Tibial nerve (tissue), 4 donors: Measurements from ENCODE around the gene AKT2. TPM values are rescaled to one million over a fixed set of nuclear protein-coding genes. Genes with fewer than 3 reads are reported as not detected.

ENCODE experiments used
- DNase-seq, 2 donors: peaks; one replicate each; pipeline ENCODE4 v3.0.0-alpha.2; 2019; ENCODE audit warnings: low spot score in 2 of 2
- H3K27ac ChIP-seq, 4 donors: fragments of 200-600 bp; sonication (generic) in 3 of 4; one replicate each; pipeline ENCODE4 v1.5.1; 2017 to 2019; ENCODE audit warnings: mild to moderate bottlenecking in 1 of 4
- H3K27me3 ChIP-seq, 2 donors: fragments of 200-600 bp; sonication (generic) in 1 of 2; one replicate each; pipeline versions ENCODE4 v1.5.1 to v1.6.0; 2017 to 2019
- H3K36me3 ChIP-seq, 3 donors: fragments of 200-600 bp; sonication (generic); one replicate each; pipeline ENCODE4 v1.5.1; 2018 to 2019
- H3K4me1 ChIP-seq, 4 donors: fragments of 200-600 bp; sonication (generic) in 3 of 4; one replicate each; pipeline ENCODE4 v1.5.1; 2017 to 2019
- H3K4me3 ChIP-seq, 4 donors: fragments of 200-600 bp; sonication (generic) in 3 of 4; one replicate each; pipeline ENCODE4 v1.5.1; 2017 to 2019; ENCODE audit warnings: mild to moderate bottlenecking in 1 of 4, moderate library complexity in 1 of 4
- H3K9me3 ChIP-seq, 4 donors: fragments of 200-600 bp; sonication (generic) in 3 of 4; one replicate each; pipeline ENCODE4 v1.5.1; 2017 to 2019
- CTCF ChIP-seq, 5 experiments: fragments of 200-600 bp in 3 of 5; fragments of 450-650 bp in 2 of 5; sonication (generic) in 3 of 5; IDR thresholded peaks; one replicate each; pipeline ENCODE4 v1.5.1; 2016 to 2019; ENCODE audit warnings: antibody characterized with exemption in 5 of 5, mild to moderate bottlenecking in 3 of 5, moderate library complexity in 2 of 5
- EP300 ChIP-seq, 2 donors: sonication (generic); formaldehyde crosslinking; IDR thresholded peaks; one replicate each; pipeline ENCODE4 v1.6.1; 2017; ENCODE audit warnings: antibody characterized with exemption in 2 of 2, mild to moderate bottlenecking in 1 of 2
- POLR2A ChIP-seq, 2 donors: fragments of 450-650 bp; IDR thresholded peaks; one replicate each; pipeline ENCODE4 v1.6.1; 2017; ENCODE audit warnings: antibody characterized with exemption in 2 of 2, mild to moderate bottlenecking in 2 of 2, moderate library complexity in 2 of 2
- WGBS, 2 donors: methylation state at CpG; one replicate each; pipeline ENCODE4 v1.1.5; 2018; 5-methylcytosine and 5-hydroxymethylcytosine counted together
- total RNA-seq, 4 donors: library from RNA; depleted of rRNA; stranded (reverse); fragments of >200 nt; gene quantifications; one replicate each; pipeline ENCODE4 v1.1.0, GENCODE V29; 2016

AKT2 gene
- total RNA-seq, 4 donors from 2014 or later, result 93.3 to 161 (median 121) TPM

GRCh38 chr19:40266119-40266518 is 19.0 kb downstream of the AKT2 start:
- TF ChIP-seq CTCF (IDR thresholded peaks at IDR 0.05) (no peak), EP300 (IDR thresholded peaks at IDR 0.05) (no peak), POLR2A (IDR thresholded peaks at IDR 0.05) (no peak)
- no peak for DNase-seq
- Histone ChIP-seq H3K27ac (no peak overlapping the region), H3K27me3 (no peaks in the 10 kb centered on the region), H3K9me3 (no peaks in the 10 kb centered on the region), H3K36me3 (peaks cover 0 to 62% (median 0%) of the 10 kb centered on the region in 3 donors), H3K4me3 (no peak overlapping the region), H3K4me1 (peaks cover 0 to 48% (median 0%) of the 10 kb centered on the region in 4 donors)
- 68 to 72% methylated on average over 16 to 17 of the region's 17 CpGs for WGBS, 2 donors

GRCh38 chr19:40265763-40266099 is 19.4 kb downstream of the AKT2 start:
- no peaks in the 10 kb centered on the region for H3K9me3 ChIP-seq
- peaks cover 0 to 48% (median 0%) of the 10 kb centered on the region in 4 donors for H3K4me1 ChIP-seq
- DNase-seq, result no peak
- no peak overlapping the region for H3K27ac ChIP-seq
- H3K27me3 ChIP-seq, result no peaks in the 10 kb centered on the region
- no peak overlapping the region for H3K4me3 ChIP-seq
- 90 to 93% methylated on average over 6 of the region's 6 CpGs for WGBS, 2 donors
- TF ChIP-seq POLR2A (IDR thresholded peaks at IDR 0.05) (no peak), EP300 (IDR thresholded peaks at IDR 0.05) (no peak), CTCF (IDR thresholded peaks at IDR 0.05) (no peak)
- peaks cover 0 to 62% (median 0%) of the 10 kb centered on the region in 3 donors for H3K36me3 ChIP-seq

GRCh38 chr19:40265055-40265762 is 19.9 kb downstream of the AKT2 start:
- H3K27ac ChIP-seq, result no peak overlapping the region
- WGBS, 2 donors, result 78 to 88% methylated on average over 16 to 22 of the region's 22 CpGs
- no peaks in the 10 kb centered on the region for H3K27me3 ChIP-seq
- peaks cover 0 to 43% (median 0%) of the 10 kb centered on the region in 4 donors for H3K4me1 ChIP-seq
- TF ChIP-seq POLR2A (IDR thresholded peaks at IDR 0.05), result no peak
- TF ChIP-seq CTCF (IDR thresholded peaks at IDR 0.05), result no peak
- no peak for TF ChIP-seq EP300 (IDR thresholded peaks at IDR 0.05)
- no peak for DNase-seq
- no peaks in the 10 kb centered on the region for H3K9me3 ChIP-seq
- H3K4me3 ChIP-seq, result no peak overlapping the region
- peaks cover 0 to 60% (median 0%) of the 10 kb centered on the region in 3 donors for H3K36me3 ChIP-seq

DNA sequence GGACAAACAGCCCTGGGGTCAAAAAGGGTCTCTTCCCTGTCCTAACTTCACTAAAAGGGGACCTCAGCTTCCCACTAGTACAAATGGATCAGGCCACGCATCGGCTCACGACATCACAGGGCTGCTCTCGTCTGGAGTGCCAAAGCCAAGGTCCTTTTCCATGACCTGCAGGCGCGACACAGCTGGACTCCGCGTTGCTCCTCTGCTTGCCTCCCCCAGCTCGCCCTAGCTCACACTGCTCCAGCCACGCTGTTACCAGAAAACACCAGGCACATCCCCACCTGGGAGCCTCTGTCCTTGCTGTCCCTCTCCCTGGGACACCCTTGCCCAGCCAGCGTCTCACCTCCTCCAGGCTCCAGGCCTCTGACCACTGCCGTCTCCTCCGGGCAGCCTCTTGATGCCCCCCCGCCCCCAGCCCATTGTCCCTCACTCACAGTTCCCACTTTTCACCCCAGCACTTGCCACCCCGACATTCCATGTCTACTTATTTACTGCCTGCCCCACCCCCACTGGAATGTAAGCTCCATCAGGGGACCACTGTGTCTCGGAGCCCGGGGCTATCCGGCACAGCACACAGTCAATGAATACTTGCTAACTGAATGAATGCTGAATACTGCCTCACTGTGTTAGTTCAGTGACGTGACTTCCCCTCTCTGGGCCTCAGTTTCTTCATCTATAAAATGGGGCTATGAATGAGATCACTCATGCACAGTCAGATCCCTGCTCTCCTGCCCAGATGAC is 20.7 kb downstream of the AKT2 start:
- DNase-seq, result no peak
- Histone ChIP-seq H3K27ac (no peak overlapping the region), H3K27me3 (no peaks in the 10 kb centered on the region), H3K9me3 (no peaks in the 10 kb centered on the region), H3K4me1 (peaks cover 0 to 37% (median 0%) of the 10 kb centered on the region in 4 donors), H3K4me3 (no peak overlapping the region), H3K36me3 (peaks cover 0 to 52% (median 0%) of the 10 kb centered on the region in 3 donors)
- 67 to 73% methylated on average over 14 to 19 of the region's 19 CpGs for WGBS, 2 donors
- TF ChIP-seq CTCF (IDR thresholded peaks at IDR 0.05) (no peak), EP300 (IDR thresholded peaks at IDR 0.05) (no peak), POLR2A (IDR thresholded peaks at IDR 0.05) (no peak)
